ENCODE measurements around the gene AGT.
"Not testable (repeated sequence)": the region's sequence is repeated elsewhere in the genome, so short reads cannot be mapped to it uniquely, and the experiment has no call there.

The AGT gene

DNA sequence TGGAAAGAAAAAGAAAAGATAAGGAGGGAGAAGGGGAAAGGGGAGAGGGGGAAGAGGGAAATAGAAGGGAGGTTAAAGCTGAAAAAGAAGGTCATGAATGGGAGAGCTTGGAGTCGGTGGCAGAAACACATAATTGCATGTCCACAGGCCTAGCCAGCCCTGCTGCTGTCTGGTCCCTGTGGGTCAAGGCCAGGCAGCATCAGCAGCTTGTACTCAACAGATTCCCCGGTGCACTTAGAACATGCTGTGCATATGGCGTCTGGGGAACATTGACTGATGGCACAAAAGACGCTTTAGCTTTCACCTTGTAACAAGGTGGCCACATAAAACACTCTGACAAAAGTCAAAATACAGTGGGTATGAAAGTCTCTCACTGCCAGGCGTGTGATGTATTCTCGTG is 45.7 kb downstream of the AGT start:
- Mint-ChIP-seq H3K4me3 (no peak overlapping the region), H3K36me3 (ENCODE audit: low read depth) (peaks cover 53% of the 10 kb centered on the region), H3K27me3 (ENCODE audit: low read depth, poor library complexity) (no peaks in the 10 kb centered on the region), H3K4me1 (no peaks in the 10 kb centered on the region), H3K27ac (no peak overlapping the region), H3K9me3 (no peaks in the 10 kb centered on the region)
- DNase-seq = no peak
- TF ChIP-seq, protein P1, sequence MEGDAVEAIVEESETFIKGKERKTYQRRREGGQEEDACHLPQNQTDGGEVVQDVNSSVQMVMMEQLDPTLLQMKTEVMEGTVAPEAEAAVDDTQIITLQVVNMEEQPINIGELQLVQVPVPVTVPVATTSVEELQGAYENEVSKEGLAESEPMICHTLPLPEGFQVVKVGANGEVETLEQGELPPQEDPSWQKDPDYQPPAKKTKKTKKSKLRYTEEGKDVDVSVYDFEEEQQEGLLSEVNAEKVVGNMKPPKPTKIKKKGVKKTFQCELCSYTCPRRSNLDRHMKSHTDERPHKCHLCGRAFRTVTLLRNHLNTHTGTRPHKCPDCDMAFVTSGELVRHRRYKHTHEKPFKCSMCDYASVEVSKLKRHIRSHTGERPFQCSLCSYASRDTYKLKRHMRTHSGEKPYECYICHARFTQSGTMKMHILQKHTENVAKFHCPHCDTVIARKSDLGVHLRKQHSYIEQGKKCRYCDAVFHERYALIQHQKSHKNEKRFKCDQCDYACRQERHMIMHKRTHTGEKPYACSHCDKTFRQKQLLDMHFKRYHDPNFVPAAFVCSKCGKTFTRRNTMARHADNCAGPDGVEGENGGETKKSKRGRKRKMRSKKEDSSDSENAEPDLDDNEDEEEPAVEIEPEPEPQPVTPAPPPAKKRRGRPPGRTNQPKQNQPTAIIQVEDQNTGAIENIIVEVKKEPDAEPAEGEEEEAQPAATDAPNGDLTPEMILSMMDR (IDR thresholded peaks at IDR 0.05) = no peak

DNA sequence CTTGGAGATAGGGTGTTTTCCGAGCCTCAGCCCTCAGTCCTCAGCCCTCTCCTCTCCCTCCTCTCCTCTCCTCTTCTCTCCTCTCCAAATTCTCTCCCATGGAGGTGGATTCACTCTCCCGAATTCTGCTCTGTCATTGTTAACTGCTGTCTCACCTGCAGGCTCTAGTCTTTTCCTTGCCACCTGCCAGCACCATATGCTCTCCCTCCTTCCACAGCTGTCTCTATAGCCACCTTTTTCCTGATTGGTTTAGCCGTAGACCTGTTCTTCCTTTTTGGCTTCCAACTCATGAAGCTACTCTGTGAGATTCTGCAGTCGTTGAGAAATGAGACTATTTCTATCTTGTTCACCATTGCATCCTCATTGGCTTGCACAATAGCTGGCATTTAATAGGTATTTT is 51.9 kb downstream of the AGT start:
- Mint-ChIP-seq H3K9me3 (no peaks in the 10 kb centered on the region), H3K4me1 (no peaks in the 10 kb centered on the region), H3K4me3 (no peak overlapping the region), H3K27ac (no peak overlapping the region), H3K27me3 (ENCODE audit: low read depth, poor library complexity) (no peaks in the 10 kb centered on the region), H3K36me3 (ENCODE audit: low read depth) (peaks cover 49% of the 10 kb centered on the region)
- TF ChIP-seq, protein P1 (IDR thresholded peaks at IDR 0.05) = no peak
- DNase-seq = no peak

DNA sequence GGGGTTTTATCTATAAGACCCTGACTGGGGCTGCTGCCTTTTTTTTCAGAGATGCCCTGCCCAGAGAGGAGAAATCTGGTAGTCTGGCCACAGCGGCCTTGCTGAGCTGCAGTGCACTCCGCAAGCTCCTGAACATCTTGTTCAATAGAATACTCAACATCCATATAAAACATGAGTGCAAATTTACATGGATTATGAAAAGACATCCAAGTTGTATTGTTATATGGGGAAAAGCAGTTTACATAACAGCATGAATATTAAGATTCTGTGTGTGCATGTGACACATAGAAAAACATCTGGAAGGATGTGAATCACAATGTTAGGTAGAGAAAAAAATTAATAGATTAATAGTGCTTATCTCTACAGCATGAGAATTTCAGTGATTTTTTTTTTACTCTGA is 55.2 kb downstream of the AGT start:
- Mint-ChIP-seq H3K4me3 (no peak overlapping the region), H3K27me3 (ENCODE audit: low read depth, poor library complexity) (no peaks in the 10 kb centered on the region), H3K4me1 (no peaks in the 10 kb centered on the region), H3K36me3 (ENCODE audit: low read depth) (peaks cover 50% of the 10 kb centered on the region), H3K27ac (no peak overlapping the region), H3K9me3 (peaks cover 27% of the 10 kb centered on the region)
- DNase-seq = no peak
- TF ChIP-seq, protein P1 (IDR thresholded peaks at IDR 0.05) = no peak

DNA sequence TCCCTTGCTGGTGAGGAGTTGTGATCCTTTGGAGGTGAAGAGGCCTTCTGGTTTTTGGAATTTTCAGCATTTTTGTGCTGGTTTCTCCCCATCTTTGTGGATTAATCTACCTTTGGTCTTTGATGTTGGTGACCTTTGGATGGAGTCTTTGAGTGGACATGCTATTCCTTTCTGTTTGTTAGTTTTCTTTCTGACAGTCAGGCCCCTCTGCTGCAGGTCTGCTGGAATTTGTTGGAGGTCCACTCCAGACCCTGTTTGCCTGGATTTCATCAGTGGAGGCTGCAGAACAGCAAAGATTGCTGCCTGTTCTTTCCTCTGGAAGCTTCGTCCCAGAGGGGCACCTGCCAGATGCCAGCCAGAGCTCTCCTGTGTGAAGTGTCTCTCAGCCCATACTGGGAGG is 55.8 kb downstream of the AGT start:
- not testable (repeated sequence) for H3K4me1 Mint-ChIP-seq; H3K27ac Mint-ChIP-seq; DNase-seq; H3K27me3 Mint-ChIP-seq (ENCODE audit: low read depth, poor library complexity); H3K4me3 Mint-ChIP-seq
- peaks cover 53% of the 10 kb centered on the region for H3K36me3 Mint-ChIP-seq (ENCODE audit: low read depth)
- peaks cover 33% of the 10 kb centered on the region for H3K9me3 Mint-ChIP-seq

DNA sequence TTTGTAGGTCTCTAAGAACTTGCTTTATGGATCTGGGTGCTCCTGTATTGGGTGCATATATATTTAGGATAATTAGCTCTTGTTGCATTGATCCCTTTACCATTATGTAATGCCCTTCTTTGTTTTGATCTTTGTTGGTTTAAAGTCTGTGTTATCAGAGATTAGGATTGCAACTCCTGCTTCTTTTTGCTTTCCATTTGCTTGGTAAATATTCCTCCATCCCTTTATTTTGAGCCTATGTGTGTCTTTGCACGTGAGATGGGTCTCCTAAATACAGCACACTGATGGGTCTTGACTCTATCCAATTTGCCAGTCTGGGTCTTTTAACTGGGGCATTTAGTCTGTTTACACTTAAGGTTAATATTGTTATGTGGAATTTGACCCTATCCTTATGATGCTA is 57.2 kb downstream of the AGT start:
- H3K4me1 Mint-ChIP-seq; H3K27me3 Mint-ChIP-seq (ENCODE audit: low read depth, poor library complexity); H3K4me3 Mint-ChIP-seq; H3K27ac Mint-ChIP-seq; DNase-seq: not testable (repeated sequence)
- Mint-ChIP-seq H3K36me3 (ENCODE audit: low read depth) (peaks cover 53% of the 10 kb centered on the region), H3K9me3 (peaks cover 47% of the 10 kb centered on the region)
